ENCODE data around the gene KCNB1.

The KCNB1 gene

GRCh38 chr20:49466114-49466912, 16.2 kb downstream of the KCNB1 start:
- no peak for DNase-seq

GRCh38 chr20:49464556-49464955, 17.9 kb downstream of the KCNB1 start:
- no peak for DNase-seq

DNA sequence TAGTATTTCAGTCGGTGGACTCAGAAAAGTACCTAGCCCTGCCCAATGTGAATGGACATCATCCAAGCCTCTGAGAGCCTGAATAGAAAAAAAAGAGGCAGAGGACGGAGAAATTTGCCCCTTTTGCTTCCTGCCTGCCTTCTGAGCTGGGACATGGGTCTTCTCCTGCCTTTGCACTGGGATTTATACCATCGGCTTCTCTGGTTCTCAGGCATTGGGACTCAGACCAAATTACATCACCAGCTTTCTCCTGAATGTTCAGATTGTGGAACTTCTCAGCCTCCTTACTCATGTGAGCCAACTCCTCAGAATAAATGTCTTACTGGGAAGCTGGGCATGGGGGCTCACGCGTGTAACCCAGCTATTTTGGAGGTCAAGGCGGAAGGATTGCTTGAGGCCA, 19.8 kb downstream of the KCNB1 start:
- DNase-seq, result no peak

DNA sequence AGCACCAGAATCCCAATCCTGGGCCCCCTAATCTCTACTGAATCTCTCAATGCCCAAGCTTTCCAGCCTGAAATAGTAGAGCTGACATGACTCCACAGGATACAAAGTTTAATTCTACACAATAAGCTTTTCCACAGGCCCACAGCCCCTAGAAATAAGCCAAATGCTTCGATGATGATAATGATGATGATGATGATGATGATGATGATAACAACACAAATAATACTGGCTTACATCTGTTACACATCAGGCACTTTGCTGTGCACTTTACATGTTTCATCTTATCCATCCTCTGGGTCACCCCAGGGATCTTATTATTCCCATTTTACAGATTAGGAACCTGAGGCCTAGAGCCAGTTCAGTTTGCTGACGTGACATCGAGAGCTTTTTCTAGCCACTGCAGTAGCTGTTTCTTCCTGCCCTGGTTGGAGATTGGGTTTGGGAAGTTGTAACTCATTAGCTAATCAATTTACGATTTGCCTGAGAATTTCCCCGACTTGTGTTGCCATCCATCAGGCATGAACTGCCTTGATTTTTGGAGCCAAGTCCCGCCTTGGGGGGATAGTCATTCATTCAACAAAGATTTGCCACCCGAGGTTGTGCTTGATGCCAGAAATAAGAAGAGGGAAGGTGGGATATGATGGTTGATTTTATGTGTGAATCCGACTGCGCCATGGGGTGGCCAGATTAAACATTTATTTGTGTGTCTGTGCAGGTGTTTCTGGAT, 20.4 kb downstream of the KCNB1 start:
- no peak for DNase-seq

DNA sequence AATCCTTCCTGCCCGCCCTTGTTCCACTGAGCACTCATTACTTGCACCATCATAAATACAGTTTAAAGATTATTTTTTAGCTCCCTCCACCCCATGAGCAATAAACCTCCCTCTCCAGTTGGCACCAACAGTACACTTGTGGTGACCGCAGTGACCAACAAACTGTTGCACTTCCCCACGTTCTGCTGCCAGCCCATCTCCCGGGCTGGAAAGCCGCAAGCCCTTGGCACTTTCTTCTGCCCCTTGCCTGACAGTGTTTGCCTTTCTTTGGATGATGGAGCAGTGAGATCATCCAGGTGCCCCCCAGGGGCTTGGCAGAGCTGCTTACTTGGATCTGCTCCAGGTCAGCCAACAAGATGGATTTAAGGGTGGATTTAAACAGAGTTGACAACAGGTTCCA, 21.6 kb downstream of the KCNB1 start:
- DNase-seq, result peak; percentile 55

DNA sequence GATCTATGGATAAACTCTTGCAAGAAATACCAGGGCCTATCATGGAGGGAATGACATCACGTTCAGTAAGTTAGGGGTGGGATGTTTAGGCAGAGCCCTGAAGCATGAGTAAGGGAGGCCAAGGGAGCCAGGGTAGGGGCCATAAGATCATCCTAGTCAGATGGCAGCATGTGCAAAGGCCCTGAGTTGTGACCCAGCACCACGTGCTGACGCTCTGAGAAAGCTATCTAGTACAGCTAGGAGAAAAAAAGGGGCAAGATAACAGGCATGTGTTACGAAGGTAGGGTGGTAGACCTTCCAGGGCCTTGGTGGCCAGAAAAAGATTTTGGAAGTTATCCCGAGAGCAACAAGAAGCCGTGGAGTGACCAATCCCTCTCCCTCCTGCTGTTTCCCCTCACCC, 22.3 kb downstream of the KCNB1 start:
- DNase-seq, result no peak

DNA sequence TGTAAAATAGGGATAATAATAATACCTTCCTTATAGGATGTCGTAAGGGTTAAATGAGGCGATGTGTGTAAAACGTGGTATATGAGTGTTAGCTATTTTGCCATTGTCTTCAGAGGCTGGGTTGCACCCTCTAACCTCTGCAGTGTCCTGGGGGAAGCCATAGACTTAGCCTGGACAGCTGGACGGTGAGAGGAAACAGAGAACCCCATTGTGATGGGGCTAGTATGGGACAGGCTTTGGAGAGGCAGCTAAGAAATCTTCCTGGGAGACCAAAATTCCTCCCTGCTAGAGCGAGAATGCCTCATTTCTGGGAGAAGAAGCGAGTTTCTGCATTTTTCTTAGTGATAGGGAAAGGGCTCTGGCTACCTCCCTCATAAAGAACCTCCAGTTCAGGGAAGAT, 22.8 kb downstream of the KCNB1 start:
- no peak for DNase-seq

GRCh38 chr20:49457444-49457843, 25.0 kb downstream of the KCNB1 start:
- no peak for DNase-seq

- no peak for DNase-seq
Observed at GRCh38 chr20:49456646-49457045, 25.8 kb downstream of the KCNB1 start.

GRCh38 chr20:49455691-49456090, 26.8 kb downstream of the KCNB1 start:
- no peak for DNase-seq

DNA sequence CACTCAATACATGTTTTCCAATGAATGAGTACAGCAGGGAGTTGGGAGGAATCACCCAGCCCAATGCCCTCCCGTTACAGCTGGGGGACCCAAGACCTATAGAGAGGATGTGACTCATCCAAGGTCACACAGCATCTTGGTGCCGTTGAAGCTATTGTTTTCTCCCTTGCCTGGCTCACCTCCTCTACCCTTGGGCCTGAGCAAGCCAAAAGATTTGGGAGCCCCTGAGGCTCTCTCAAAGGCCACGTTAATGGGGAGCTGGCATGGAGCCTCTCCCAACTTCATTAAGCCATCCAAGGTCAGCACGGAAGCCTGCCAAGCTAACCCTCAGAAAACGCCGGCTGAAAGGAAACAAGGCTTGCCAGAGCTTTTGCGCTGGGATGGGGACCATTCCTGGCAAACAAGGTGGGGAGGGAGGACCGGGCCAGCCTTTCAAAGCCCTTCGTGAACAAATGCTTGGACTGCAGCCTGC, 30.4 kb downstream of the KCNB1 start:
- DNase-seq, result no peak

GRCh38 chr20:49450281-49450721, 32.2 kb downstream of the KCNB1 start:
- DNase-seq, result no peak

- DNase-seq, result no peak
Observed at GRCh38 chr20:49448917-49449316, 33.6 kb downstream of the KCNB1 start.

GRCh38 chr20:49447946-49448809, 34.3 kb downstream of the KCNB1 start:
- DNase-seq, result no peak

- DNase-seq, result no peak
Observed at GRCh38 chr20:49447364-49447763, 35.1 kb downstream of the KCNB1 start.

GRCh38 chr20:49446808-49447207, 35.7 kb downstream of the KCNB1 start:
- no peak for DNase-seq

- DNase-seq, result no peak
Observed at GRCh38 chr20:49446080-49446479, 36.4 kb downstream of the KCNB1 start.

DNA sequence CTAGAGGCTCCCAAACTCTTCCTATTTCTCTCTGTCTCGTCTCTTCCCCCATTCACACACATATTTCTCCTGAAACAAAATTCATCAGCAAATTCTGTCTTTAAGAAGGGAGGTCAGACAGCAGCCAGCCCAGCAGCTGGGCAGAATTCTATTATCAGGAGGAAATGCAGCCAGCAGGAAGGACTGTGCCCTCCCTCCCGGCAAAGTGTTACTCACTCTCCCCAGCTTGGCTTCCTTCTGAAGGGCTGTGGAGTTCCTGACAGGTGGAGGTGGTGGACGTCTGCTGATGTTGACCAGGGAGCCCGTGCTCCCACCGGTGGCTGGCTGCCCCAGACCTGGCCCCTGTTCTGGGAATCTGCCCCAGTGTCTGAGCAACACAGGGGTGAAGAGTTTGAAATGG, 37.3 kb downstream of the KCNB1 start:
- DNase-seq, result no peak

- DNase-seq, result no peak
Observed at GRCh38 chr20:49444553-49444990, 37.9 kb downstream of the KCNB1 start.

DNA sequence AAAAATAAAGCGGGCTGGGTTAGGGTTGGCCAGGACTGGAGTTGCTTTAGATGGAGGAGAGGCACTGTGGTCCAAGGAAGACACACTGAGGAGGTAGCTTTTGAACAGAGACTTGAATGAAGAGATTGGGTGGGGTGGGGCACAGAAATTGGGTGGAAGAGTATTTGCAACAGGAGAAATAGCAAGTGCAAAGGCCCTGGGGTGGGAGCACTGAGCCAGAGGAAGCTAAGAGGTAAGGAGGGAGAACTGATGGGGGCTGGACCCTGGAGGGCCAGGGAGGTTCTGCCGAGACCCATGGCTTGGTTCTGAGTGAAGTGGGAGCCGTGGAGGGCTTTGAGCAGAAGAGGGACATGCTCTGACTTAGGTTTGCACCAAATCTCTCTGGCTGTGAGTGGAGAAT, 45.4 kb downstream of the KCNB1 start:
- DNase-seq, result no peak

DNA sequence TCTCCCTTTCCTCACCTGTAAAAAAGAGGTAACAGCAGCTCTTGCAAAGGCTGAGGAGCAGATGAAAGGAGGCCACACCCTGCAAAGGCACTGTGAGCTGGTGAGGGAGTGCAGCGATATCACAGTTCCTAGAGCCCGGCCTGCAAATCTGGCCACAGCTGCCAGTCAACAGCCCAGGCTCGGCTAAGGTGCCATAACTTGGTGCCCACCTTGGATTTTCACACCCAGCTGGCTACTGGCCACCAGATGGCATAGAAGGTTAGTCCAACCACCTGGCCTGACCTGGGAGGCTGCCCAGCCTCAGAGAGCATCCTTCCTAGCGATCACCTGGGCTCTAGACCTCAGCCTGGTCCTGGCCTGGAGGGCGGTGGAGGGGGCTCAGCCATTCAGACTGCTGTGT, 46.8 kb downstream of the KCNB1 start:
- DNase-seq, result no peak

GRCh38 chr20:49433333-49433732, 49.1 kb downstream of the KCNB1 start:
- peak; percentile 8 for DNase-seq

GRCh38 chr20:49432550-49432949, 49.9 kb downstream of the KCNB1 start:
- no peak for DNase-seq

Measured in NCI-H2029 treated with DMSO at 0.1 percent for 48 hours (cell line).